Measurements from ENCODE around the gene RAB5A. TPM values are rescaled to one million over a fixed set of nuclear protein-coding genes. Genes with fewer than 3 reads are reported as not detected.

RAB5A gene
- total RNA-seq, 1 experiment from 2014 or later, result 102 TPM

DNA sequence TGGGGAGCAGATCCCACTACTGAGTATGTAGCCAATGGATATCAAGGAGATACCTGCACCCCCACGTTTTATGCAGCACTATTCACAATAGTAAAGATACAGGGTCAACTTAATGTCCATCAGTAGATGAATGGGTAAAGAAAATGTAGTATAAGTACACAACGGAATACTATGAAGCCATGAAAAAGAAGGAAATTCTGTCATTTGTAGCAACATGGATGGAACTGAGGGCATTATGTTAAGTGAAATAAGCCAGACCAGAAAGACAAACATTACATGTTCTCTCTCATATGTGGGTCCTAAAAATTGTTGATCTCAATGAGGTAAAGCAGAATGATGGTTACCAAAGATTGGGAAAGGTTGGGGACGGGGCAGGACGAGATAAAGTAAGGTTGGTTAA, 50.6 kb downstream of the RAB5A start:
- TF ChIP-seq, protein P1, sequence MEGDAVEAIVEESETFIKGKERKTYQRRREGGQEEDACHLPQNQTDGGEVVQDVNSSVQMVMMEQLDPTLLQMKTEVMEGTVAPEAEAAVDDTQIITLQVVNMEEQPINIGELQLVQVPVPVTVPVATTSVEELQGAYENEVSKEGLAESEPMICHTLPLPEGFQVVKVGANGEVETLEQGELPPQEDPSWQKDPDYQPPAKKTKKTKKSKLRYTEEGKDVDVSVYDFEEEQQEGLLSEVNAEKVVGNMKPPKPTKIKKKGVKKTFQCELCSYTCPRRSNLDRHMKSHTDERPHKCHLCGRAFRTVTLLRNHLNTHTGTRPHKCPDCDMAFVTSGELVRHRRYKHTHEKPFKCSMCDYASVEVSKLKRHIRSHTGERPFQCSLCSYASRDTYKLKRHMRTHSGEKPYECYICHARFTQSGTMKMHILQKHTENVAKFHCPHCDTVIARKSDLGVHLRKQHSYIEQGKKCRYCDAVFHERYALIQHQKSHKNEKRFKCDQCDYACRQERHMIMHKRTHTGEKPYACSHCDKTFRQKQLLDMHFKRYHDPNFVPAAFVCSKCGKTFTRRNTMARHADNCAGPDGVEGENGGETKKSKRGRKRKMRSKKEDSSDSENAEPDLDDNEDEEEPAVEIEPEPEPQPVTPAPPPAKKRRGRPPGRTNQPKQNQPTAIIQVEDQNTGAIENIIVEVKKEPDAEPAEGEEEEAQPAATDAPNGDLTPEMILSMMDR (IDR thresholded peaks at IDR 0.05; ENCODE audit: unreplicated experiment), result no peak
- no TSS peak for BruUV-seq (replicated peaks)
- H3K9me3 Mint-ChIP-seq (ENCODE audit: unreplicated experiment), result no peaks in the 10 kb centered on the region
- H3K27me3 Mint-ChIP-seq (ENCODE audit: insufficient read depth, unreplicated experiment), result no peaks in the 10 kb centered on the region
- no peak overlapping the region for H3K4me3 Mint-ChIP-seq (ENCODE audit: unreplicated experiment)
- ChIA-PET CTCF (no interaction called here), POLR2A (no interaction called here)
- no peak for DNase-seq (ENCODE audit: unreplicated experiment)
- H3K27ac Mint-ChIP-seq (ENCODE audit: low read depth, unreplicated experiment), result no peak overlapping the region
- H3K4me1 Mint-ChIP-seq (ENCODE audit: insufficient read depth, unreplicated experiment), result no peaks in the 10 kb centered on the region
- no peaks in the 10 kb centered on the region for H3K36me3 Mint-ChIP-seq (ENCODE audit: insufficient read depth, unreplicated experiment)
- intact Hi-C loops (cut with micrococcal nuclease), result no loop called here

DNA sequence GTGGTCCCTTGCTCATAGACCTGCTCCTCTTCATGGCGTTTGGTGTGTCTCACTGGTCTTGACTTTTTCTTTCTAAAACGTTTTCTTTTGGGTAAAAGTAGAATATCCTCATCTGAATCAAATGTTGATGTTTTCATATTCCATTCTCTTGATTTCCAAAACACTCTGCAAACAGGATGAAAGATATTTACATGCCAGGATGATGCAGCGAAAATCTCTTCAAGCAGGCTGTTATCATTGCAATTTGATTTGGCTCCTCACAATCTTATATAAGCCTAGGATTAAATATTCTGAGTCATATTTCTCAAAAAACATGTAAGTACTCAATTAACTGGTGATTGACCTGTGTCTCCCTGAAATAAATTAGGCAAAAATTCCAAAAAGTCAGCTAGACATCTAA, 55.0 kb downstream of the RAB5A start:
- intact Hi-C loops (cut with micrococcal nuclease), result no loop called here
- Mint-ChIP-seq H3K4me1 (ENCODE audit: insufficient read depth, unreplicated experiment) (no peaks in the 10 kb centered on the region), H3K27me3 (ENCODE audit: insufficient read depth, unreplicated experiment) (no peaks in the 10 kb centered on the region), H3K9me3 (ENCODE audit: unreplicated experiment) (no peaks in the 10 kb centered on the region), H3K36me3 (ENCODE audit: insufficient read depth, unreplicated experiment) (no peaks in the 10 kb centered on the region), H3K4me3 (ENCODE audit: unreplicated experiment) (no peak overlapping the region), H3K27ac (ENCODE audit: low read depth, unreplicated experiment) (no peak overlapping the region)
- TF ChIP-seq, protein P1 (IDR thresholded peaks at IDR 0.05; ENCODE audit: unreplicated experiment), result no peak
- DNase-seq (ENCODE audit: unreplicated experiment), result no peak
- no TSS peak for BruUV-seq (replicated peaks)
- POLR2A ChIA-PET, result interaction anchor here (0.6 kb wide), 1 partner anchor 13 kb away, joined by 3 read pairs; no protein-coding TSS in a partner anchor
- CTCF ChIA-PET, result interaction anchor here (1.1 kb wide), 1 partner anchor 10 kb away, joined by 4 read pairs; no protein-coding TSS in a partner anchor

DNA sequence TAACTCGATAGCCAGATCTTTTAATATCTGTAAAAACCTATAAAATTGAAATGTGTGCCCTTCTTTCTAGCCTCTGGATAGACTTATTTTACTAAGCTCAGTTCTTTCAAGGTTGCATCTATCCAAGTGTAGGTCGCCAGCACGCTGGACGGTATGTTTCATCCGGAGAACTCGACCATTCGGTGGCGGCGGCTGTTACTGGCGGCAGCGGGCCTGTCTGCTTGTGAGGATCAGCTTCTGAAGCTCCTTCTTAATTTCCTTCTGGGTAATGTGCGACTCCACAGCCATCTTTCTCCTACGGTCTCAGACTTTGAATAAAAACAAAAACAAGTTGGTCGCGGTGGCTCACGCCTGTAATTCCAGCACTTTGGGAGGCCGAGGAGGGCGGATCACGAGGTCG, 61.1 kb downstream of the RAB5A start:
- no peaks in the 10 kb centered on the region for H3K27me3 Mint-ChIP-seq (ENCODE audit: insufficient read depth, unreplicated experiment)
- no peak overlapping the region for H3K4me3 Mint-ChIP-seq (ENCODE audit: unreplicated experiment)
- ChIA-PET CTCF (interaction anchor here (0.8 kb wide), 1 partner anchor 1448 kb away, joined by 5 read pairs; no protein-coding TSS in a partner anchor), POLR2A (interaction anchor here (0.9 kb wide), 1 partner anchor 16 kb away, joined by 4 read pairs; no protein-coding TSS in a partner anchor)
- intact Hi-C loops (cut with micrococcal nuclease), result no loop called here
- H3K27ac Mint-ChIP-seq (ENCODE audit: low read depth, unreplicated experiment), result no peak overlapping the region
- no peak for DNase-seq (ENCODE audit: unreplicated experiment)
- no peaks in the 10 kb centered on the region for H3K36me3 Mint-ChIP-seq (ENCODE audit: insufficient read depth, unreplicated experiment)
- H3K9me3 Mint-ChIP-seq (ENCODE audit: unreplicated experiment), result no peaks in the 10 kb centered on the region
- no TSS peak for BruUV-seq (replicated peaks)
- TF ChIP-seq, protein P1 (IDR thresholded peaks at IDR 0.05; ENCODE audit: unreplicated experiment), result no peak
- H3K4me1 Mint-ChIP-seq (ENCODE audit: insufficient read depth, unreplicated experiment), result no peaks in the 10 kb centered on the region

DNA sequence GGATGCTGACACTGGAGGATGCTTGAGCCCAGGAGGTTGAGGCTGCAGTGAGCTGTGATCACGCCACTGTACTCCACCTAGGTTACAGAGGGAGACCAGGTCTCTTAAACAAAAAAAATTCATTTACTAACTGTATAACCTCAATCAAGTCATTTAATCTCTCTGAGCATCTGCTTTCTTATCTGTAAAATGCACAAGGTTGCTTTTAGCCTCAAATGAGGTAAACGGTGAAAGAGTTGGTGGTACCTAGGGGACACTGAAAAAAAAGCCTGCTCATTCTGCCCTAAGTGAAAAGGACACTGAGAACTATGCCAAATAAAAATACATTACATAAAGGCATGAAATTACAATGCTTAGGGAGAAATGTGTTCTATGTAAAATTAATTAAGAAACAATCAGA, 61.7 kb downstream of the RAB5A start:
- no TSS peak for BruUV-seq (replicated peaks)
- intact Hi-C loops (cut with micrococcal nuclease), result no loop called here
- TF ChIP-seq, protein P1 (IDR thresholded peaks at IDR 0.05; ENCODE audit: unreplicated experiment), result no peak
- Mint-ChIP-seq H3K4me1 (ENCODE audit: insufficient read depth, unreplicated experiment) (peaks cover 5% of the 10 kb centered on the region), H3K36me3 (ENCODE audit: insufficient read depth, unreplicated experiment) (no peaks in the 10 kb centered on the region), H3K9me3 (ENCODE audit: unreplicated experiment) (no peaks in the 10 kb centered on the region), H3K4me3 (ENCODE audit: unreplicated experiment) (no peak overlapping the region), H3K27me3 (ENCODE audit: insufficient read depth, unreplicated experiment) (no peaks in the 10 kb centered on the region), H3K27ac (ENCODE audit: low read depth, unreplicated experiment) (no peak overlapping the region)
- CTCF ChIA-PET, result interaction anchor here (1.8 kb wide), 1 partner anchor 32 kb away, joined by 9 read pairs; no protein-coding TSS in a partner anchor
- POLR2A ChIA-PET, result interaction anchor here (0.9 kb wide), 1 partner anchor 16 kb away, joined by 4 read pairs; no protein-coding TSS in a partner anchor
- no peak for DNase-seq (ENCODE audit: unreplicated experiment)

Data from MCF 10A (cell line).